Liver (tissue), 9 donors: ENCODE data around the gene PDE4B. TPM values are rescaled to one million over a fixed set of nuclear protein-coding genes. Genes with fewer than 3 reads are reported as not detected.

Experiments used
- DNase-seq: peaks from one replicate; pipeline ENCODE4 v3.0.0-alpha.2; 2017; ENCODE audit warnings: low spot score
- H3K27ac ChIP-seq, 2 donors: one replicate each; pipeline ENCODE4 v1.7.0; 2013; ENCODE audit warnings: inconsistent platforms in 2 of 2, low read length in 2 of 2, control low read depth in 1 of 2, low read depth in 1 of 2, mild to moderate bottlenecking in 1 of 2
- H3K27me3 ChIP-seq, 4 donors: one replicate each; pipeline versions ENCODE4 v1.6.1 to v1.7.0; 2013; ENCODE audit warnings: low read length in 3 of 4, inconsistent platforms in 1 of 4, mild to moderate bottlenecking in 1 of 4, moderate library complexity in 1 of 4; ENCODE audit not compliant: control insufficient read depth in 4 of 4, insufficient read depth in 4 of 4
- H3K36me3 ChIP-seq, 4 donors: one replicate each; pipeline versions ENCODE4 v1.6.1 to v1.7.0; 2013; ENCODE audit warnings: low read length in 3 of 4, mild to moderate bottlenecking in 3 of 4, low read depth in 1 of 4, moderate library complexity in 1 of 4; ENCODE audit not compliant: control insufficient read depth in 4 of 4, insufficient read depth in 3 of 4
- H3K4me1 ChIP-seq, 4 donors: one replicate each; pipeline versions ENCODE4 v1.6.1 to v1.7.0; 2013; ENCODE audit warnings: low read length in 3 of 4, mild to moderate bottlenecking in 3 of 4, moderate library complexity in 1 of 4; ENCODE audit not compliant: control insufficient read depth in 4 of 4, insufficient read depth in 4 of 4
- H3K4me3 ChIP-seq, 3 donors: one replicate each; pipeline versions ENCODE4 v1.6.1 to v1.7.0; 2013; ENCODE audit warnings: low read length in 3 of 3, control low read depth in 1 of 3, low read depth in 1 of 3, mild to moderate bottlenecking in 1 of 3
- H3K9ac ChIP-seq, 2 donors: one replicate each; pipeline ENCODE4 v1.7.0; 2013; ENCODE audit warnings: low read length in 2 of 2, mild to moderate bottlenecking in 2 of 2, moderate library complexity in 2 of 2, control low read depth in 1 of 2, low read depth in 1 of 2
- H3K9me3 ChIP-seq, 4 donors: one replicate each; pipeline versions ENCODE4 v1.6.1 to v1.7.0; 2013; ENCODE audit warnings: low read length in 3 of 4; ENCODE audit not compliant: control insufficient read depth in 4 of 4
- EGR1 ChIP-seq, 2 donors: IDR thresholded peaks; 2 replicates each; pipeline ENCODE4 v1.6.1; 2016 to 2018; ENCODE audit warnings: antibody characterized with exemption in 2 of 2, low read depth in 2 of 2
- FOXA1 ChIP-seq: IDR thresholded peaks from 2 replicates; pipeline ENCODE4 v1.6.1; 2016; ENCODE audit warnings: antibody characterized with exemption
- FOXA2 ChIP-seq: IDR thresholded peaks from 2 replicates; pipeline ENCODE4 v1.6.1; 2016; ENCODE audit warnings: antibody characterized with exemption
- GABPA ChIP-seq, 2 donors: IDR thresholded peaks in 1 of 2; conservative IDR thresholded peaks in 1 of 2; 2 replicates each; pipeline ENCODE4 v1.6.1; 2016; ENCODE audit warnings: antibody characterized with exemption in 2 of 2, mild to moderate bottlenecking in 1 of 2, moderate library complexity in 1 of 2
- HNF4A ChIP-seq, 2 donors: conservative IDR thresholded peaks; 2 replicates each; pipeline ENCODE4 v1.6.1; 2016; ENCODE audit warnings: antibody characterized with exemption in 2 of 2, mild to moderate bottlenecking in 2 of 2
- HNF4G ChIP-seq: IDR thresholded peaks from 2 replicates; pipeline ENCODE4 v1.6.1; 2016; ENCODE audit warnings: antibody characterized with exemption
- RXRA ChIP-seq, 2 donors: IDR thresholded peaks; 2 replicates each; pipeline ENCODE4 v1.6.1; 2017 to 2018; ENCODE audit warnings: antibody characterized with exemption in 2 of 2, mild to moderate bottlenecking in 1 of 2
- SP1 ChIP-seq: IDR thresholded peaks from 2 replicates; pipeline ENCODE4 v1.6.1; 2018; ENCODE audit warnings: antibody characterized with exemption, mild to moderate bottlenecking
- TAF1 ChIP-seq: conservative IDR thresholded peaks from 2 replicates; pipeline ENCODE4 v1.6.1; 2016; ENCODE audit warnings: antibody characterized with exemption, mild to moderate bottlenecking
- YY1 ChIP-seq: IDR thresholded peaks from 2 replicates; pipeline ENCODE4 v1.6.1; 2016; ENCODE audit warnings: antibody characterized with exemption, mild to moderate bottlenecking
- WGBS: extraction: QIAGEN DNeasy Blood & Tissue Kit; methylation state at CpG from one replicate; pipeline ENCODE4 v1.1.7; 2013; 5-methylcytosine and 5-hydroxymethylcytosine counted together
- polyA plus RNA-seq, 2 donors: library from polyadenylated mRNA; stranded (reverse) in 1 of 2; unstranded in 1 of 2; fragments of 200-250 nt in 1 of 2; fragments of >200 nt in 1 of 2; fragmentation: Nextera tagmentation in 1 of 2; extraction: Ambion mirVana in 1 of 2; gene quantifications; one replicate each; pipeline versions ENCODE4 v1.2.1 to v1.2.3, GENCODE V29; 2013 to 2015
- total RNA-seq, 2 donors: library from RNA; depleted of rRNA; stranded (reverse); fragments of >200 nt; gene quantifications; one replicate each; pipeline ENCODE4 v1.2.3, GENCODE V29; 2014
- TF ChIP-seq, protein P1 (sequence below): IDR thresholded peaks from 2 replicates; pipeline ENCODE4 v1.6.1; 2016; ENCODE audit warnings: antibody characterized with exemption
- TF ChIP-seq, protein P2 (sequence below): IDR thresholded peaks from 2 replicates; pipeline ENCODE4 v1.6.1; 2016; ENCODE audit warnings: antibody characterized with exemption
- TF ChIP-seq, protein P3 (sequence below): fragments of 150-350 bp; IDR thresholded peaks from 2 replicates; pipeline ENCODE4 v1.5.1; 2017; ENCODE audit warnings: improper control_type of control experiment, low read depth, low read length; ENCODE audit not compliant: missing input control
- TF ChIP-seq, protein P4 (sequence below): IDR thresholded peaks from 2 replicates; pipeline ENCODE4 v1.6.1; 2016; ENCODE audit warnings: antibody characterized with exemption, mild to moderate bottlenecking
- TF ChIP-seq, protein P5 (sequence below): IDR thresholded peaks from 2 replicates; pipeline ENCODE4 v1.6.1; 2016; ENCODE audit warnings: antibody characterized with exemption
- donor health status: healthy.
- donor health status: healthy.
- donor health status: healthy.
- donor health status: healthy.
- donor health status: healthy.

Gene PDE4B
- total and polyA plus RNA-seq, 4 donors = 1.9 to 3.9 (median 2.7) TPM

DNA sequence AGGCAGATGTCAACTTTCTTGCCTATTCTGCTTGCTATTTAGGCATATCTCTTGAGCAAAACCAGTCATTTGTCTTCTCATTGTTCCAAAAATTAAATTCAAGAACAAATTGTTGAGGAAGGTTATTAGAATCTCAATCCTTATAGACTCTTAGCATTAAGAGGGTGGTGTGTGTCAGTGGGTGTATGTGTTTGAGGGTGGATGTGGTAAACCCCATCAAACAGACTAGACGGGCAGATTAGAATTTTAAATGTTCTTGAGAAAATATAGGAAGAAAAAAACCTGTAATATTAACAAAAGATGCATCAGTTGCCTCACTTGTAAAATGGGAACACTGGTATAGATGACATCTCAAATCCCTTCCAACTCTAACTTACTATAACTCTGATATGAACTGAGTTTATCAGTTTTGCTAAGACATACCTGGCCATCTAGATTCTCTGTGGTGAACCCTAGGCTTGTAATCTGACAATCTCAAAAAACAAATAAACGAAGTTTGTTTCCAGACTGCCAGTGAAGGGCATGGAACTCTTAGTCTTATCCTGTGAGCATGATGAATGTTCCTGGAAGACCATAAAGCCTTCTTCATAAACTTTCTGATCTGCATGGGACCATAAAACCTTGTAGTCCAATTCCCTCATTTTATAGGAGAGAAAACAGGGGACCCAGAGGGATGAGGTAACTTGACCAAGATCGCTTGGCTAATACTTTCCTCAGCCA, 564.9 kb downstream of the PDE4B start:
- Histone ChIP-seq H3K9me3 (no peaks in the 10 kb centered on the region), H3K4me3 (no peak overlapping the region), H3K36me3 (peaks cover 0 to 9% (median 6%) of the 10 kb centered on the region in 4 donors), H3K27me3 (no peaks in the 10 kb centered on the region), H3K9ac (no peak overlapping the region), H3K4me1 (peaks cover 0 to 1% (median 0%) of the 10 kb centered on the region in 4 donors), H3K27ac (no peak overlapping the region)
- 75% methylated on average over 3 of the region's 3 CpGs for WGBS
- DNase-seq = no peak
- TF ChIP-seq SP1 (no peak), YY1 (no peak), HNF4G (no peak), FOXA1 (no peak), HNF4A (conservative IDR thresholded peaks at IDR 0.05) (no peak), GABPA (IDR thresholded peaks at IDR 0.05 in 1 of 2, conservative IDR thresholded peaks at IDR 0.05 in 1 of 2) (no peak), EGR1 (IDR thresholded peaks at IDR 0.05; ENCODE audit: low read depth in 2 of 2) (no peak), RXRA (IDR thresholded peaks at IDR 0.05) (no peak), FOXA2 (no peak), TAF1 (no peak)
- TF ChIP-seq, protein P1, sequence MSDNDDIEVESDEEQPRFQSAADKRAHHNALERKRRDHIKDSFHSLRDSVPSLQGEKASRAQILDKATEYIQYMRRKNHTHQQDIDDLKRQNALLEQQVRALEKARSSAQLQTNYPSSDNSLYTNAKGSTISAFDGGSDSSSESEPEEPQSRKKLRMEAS = no peak
- TF ChIP-seq, protein P2, sequence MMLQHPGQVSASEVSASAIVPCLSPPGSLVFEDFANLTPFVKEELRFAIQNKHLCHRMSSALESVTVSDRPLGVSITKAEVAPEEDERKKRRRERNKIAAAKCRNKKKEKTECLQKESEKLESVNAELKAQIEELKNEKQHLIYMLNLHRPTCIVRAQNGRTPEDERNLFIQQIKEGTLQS = no peak
- TF ChIP-seq, protein P3, sequence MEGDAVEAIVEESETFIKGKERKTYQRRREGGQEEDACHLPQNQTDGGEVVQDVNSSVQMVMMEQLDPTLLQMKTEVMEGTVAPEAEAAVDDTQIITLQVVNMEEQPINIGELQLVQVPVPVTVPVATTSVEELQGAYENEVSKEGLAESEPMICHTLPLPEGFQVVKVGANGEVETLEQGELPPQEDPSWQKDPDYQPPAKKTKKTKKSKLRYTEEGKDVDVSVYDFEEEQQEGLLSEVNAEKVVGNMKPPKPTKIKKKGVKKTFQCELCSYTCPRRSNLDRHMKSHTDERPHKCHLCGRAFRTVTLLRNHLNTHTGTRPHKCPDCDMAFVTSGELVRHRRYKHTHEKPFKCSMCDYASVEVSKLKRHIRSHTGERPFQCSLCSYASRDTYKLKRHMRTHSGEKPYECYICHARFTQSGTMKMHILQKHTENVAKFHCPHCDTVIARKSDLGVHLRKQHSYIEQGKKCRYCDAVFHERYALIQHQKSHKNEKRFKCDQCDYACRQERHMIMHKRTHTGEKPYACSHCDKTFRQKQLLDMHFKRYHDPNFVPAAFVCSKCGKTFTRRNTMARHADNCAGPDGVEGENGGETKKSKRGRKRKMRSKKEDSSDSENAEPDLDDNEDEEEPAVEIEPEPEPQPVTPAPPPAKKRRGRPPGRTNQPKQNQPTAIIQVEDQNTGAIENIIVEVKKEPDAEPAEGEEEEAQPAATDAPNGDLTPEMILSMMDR = no peak
- TF ChIP-seq, protein P4, sequence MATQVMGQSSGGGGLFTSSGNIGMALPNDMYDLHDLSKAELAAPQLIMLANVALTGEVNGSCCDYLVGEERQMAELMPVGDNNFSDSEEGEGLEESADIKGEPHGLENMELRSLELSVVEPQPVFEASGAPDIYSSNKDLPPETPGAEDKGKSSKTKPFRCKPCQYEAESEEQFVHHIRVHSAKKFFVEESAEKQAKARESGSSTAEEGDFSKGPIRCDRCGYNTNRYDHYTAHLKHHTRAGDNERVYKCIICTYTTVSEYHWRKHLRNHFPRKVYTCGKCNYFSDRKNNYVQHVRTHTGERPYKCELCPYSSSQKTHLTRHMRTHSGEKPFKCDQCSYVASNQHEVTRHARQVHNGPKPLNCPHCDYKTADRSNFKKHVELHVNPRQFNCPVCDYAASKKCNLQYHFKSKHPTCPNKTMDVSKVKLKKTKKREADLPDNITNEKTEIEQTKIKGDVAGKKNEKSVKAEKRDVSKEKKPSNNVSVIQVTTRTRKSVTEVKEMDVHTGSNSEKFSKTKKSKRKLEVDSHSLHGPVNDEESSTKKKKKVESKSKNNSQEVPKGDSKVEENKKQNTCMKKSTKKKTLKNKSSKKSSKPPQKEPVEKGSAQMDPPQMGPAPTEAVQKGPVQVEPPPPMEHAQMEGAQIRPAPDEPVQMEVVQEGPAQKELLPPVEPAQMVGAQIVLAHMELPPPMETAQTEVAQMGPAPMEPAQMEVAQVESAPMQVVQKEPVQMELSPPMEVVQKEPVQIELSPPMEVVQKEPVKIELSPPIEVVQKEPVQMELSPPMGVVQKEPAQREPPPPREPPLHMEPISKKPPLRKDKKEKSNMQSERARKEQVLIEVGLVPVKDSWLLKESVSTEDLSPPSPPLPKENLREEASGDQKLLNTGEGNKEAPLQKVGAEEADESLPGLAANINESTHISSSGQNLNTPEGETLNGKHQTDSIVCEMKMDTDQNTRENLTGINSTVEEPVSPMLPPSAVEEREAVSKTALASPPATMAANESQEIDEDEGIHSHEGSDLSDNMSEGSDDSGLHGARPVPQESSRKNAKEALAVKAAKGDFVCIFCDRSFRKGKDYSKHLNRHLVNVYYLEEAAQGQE = no peak
- TF ChIP-seq, protein P5, sequence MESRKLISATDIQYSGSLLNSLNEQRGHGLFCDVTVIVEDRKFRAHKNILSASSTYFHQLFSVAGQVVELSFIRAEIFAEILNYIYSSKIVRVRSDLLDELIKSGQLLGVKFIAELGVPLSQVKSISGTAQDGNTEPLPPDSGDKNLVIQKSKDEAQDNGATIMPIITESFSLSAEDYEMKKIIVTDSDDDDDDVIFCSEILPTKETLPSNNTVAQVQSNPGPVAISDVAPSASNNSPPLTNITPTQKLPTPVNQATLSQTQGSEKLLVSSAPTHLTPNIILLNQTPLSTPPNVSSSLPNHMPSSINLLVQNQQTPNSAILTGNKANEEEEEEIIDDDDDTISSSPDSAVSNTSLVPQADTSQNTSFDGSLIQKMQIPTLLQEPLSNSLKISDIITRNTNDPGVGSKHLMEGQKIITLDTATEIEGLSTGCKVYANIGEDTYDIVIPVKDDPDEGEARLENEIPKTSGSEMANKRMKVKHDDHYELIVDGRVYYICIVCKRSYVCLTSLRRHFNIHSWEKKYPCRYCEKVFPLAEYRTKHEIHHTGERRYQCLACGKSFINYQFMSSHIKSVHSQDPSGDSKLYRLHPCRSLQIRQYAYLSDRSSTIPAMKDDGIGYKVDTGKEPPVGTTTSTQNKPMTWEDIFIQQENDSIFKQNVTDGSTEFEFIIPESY = no peak
